Measurements from ENCODE around the gene IFI16. TPM values are rescaled to one million over a fixed set of nuclear protein-coding genes. Genes with fewer than 3 reads are reported as not detected.

IFI16 gene
- total RNA-seq, 1 donor from 2014 or later = 23.4 TPM

DNA sequence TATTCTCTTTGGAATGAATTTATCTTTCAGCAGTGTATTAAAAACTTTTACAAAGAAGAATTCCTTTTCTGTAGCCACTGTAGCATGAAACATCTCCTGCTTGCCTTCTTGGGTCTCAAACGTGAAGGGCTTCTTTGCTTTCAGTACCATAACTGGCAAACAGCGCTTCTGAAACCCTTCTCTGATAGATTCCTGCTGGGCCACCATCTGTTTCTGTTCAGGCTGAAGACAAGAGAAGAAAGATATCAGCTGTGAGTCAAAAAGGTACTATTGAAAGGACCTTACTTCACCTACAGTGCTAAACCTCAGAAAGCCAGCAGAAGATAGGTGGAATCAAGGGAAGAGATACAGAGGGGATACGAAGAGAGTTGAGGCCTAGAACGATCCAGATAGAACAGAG is 56.4 kb downstream of the IFI16 start:
- no peak for DNase-seq

DNA sequence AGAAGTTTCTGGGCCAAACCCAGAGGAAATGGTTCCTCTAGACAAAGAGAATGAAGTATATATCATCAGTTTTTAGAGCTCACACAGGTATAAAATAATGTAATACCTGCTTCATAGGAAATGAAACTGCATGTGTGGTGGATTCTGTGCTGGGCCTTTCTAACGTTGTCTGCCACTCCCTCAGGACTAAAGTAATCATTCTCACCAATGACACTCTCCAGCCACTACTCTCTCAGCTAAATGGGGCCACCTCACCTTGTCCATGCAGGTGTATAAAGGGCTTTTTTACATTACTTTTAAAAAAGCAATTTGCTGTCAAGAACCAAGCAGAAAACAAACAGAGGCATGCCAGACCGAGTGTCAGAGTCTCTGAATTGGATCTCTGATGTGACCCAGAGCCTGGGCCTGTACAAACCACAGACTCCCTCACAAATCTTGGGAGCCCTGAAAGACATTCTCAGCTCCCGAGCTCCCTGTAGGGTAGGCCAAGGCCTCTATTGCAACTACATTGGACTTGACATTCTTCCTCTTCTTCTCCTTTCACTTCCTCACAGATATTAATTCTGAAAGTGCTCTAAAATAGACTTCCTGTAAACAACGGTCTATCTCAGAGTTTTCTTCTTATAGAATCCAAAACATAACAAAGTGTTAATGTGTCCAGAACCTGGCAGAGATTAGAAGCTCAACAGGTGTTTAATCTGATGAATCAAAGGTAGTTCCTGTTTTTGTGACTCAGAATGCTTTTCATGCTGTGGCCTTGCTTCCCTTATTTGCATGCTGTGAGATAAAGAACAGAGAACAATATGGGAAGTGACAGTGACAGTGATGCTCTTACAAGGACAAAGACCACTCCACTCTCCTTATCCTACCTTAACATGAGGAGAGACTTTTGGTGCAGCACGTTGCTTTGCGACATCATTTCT is 58.3 kb downstream of the IFI16 start:
- no peak for DNase-seq

DNA sequence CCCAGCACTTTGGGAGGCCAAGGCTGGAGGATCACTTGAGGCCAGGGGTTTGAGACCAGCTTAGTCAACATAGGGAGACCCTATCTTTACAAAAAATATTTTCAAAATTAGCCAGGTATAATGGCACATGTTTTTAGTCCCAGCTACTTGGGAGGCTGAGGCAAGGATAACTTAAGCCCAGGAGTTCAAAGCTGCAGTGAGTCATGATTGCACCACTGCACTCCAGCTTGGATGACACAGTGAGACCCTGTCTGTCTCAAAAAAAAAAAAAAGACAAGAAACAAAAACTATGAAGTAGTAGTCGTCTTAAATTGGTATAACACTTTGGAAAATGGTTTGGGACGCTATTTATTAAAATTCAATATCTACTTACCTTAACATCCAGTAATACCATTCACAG is 59.2 kb downstream of the IFI16 start:
- no peak for DNase-seq

DNA sequence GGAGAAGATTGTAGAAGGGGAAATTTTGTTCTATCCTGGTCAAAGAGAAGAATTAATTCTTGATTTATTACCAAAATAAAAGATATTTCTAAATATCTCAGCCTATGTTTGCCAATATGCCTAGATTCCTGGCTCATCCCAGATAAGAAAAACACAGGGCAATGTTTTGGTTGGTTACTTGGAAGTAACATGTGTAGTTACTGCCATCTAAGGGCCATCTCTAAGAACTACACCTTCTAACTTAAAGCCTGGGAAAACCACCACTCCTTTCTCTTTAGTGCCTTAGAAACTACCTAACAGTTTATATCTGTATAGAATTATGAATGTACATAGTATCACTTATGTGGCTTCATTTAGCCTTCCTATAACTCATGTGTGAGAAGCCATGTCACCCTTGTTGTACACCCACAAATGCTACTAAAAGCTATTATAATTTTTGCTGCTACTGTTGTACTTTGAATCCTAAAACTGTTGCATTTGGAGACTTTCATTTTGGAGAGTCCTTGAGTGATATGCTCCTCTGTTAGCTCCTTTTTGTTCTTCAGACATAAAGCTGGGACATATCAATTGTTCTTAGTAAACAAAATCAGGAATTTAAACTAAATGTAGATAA is 62.4 kb downstream of the IFI16 start:
- no peak for DNase-seq

DNA sequence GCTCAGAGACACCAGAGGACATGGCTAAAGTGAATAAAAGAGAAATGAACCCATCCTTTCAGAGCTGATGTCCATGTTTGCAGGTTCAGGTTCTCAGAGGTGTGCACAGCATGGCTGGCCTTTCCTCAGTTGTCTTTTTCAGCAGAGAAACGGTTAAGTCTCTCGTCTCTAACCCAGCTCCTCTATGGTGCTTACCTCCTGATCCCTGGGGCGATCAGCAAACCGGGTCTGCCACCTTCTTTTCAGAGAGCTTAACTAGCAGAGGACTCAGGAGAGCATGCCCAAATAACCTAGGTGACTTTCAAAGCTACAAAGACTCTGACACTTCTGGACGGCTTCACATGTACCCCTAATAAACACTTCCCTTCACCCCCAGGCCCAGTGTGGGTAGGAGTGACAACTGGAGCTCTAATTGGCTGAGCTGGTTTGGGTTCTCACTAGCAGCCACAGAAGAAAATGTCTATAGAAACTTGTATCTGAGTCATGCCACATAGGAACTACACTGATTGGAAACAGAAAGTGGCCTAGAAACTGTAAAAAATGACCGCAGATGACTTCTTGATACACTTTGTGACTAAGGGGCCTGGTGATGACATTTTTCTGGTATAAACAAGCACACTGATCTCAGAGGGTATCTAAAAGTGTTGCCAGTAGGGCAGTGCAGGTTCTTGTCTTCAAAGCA is 66.9 kb downstream of the IFI16 start, which contains the start of gene AIM2:
AIM2 (minus strand) TSS at position 329 of the 682 bp plus-strand sequence. CDS start 3,267 bp downstream, outside the sequence.
- DNase-seq = no peak

DNA sequence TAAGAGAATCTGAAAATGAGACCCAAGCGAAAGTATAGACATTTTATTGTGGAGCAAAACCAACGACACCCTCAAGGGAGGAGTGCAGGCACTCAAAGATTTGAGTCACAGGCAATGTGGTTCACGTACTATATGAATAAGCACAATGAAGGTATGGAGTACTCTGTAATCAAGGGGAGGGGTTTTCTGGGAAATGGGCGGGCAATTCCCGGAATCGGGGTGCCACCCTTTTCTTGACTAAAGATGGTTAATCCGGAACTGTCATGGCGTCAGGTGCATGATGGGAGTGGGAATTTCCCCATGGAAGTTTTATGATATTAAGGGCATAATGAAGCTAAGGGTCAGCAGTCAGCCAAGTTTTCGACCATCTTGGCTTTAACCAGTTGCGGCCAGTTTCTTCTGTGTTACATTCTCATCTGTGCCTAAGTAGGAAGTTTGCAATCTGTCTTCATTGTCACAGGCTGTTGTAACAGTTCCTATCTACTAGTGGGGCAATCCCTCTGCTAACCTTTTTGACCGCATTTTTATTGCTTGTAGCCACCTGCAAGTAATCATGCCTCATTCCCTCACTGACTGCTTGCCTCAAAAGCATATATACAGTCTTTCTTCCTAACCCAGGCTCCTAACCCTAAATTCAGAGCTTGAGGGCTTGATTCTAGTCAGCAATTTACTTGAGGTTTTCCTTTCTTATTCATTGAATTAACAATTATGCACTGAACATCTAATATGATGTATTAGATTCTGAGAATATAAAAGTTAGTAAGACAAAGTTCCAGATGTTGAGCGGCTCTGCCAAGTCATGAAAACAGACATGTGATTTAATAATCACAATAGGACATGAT is 67.6 kb downstream of the IFI16 start:
- no peak for DNase-seq

DNA sequence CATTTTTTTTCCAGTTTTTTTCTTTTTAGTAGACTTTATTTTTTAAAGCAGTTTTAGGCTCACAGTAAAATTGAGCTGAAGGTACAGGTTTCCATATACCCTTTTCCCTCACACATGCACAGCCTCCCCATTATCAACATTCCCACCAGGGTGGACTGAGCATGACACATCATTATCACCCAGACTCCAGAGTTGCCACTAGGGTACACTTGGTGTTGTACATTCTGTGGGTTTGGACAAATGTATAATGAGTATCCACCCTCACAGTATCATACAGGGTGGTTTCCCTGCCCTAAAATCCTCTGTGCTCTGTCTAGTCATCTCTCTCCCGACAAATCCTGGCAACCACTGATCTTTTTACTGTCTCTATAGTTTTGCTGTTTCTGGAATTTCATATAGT is 69.8 kb downstream of the IFI16 start:
- no peak for DNase-seq

GRCh38 chr1:159081626-159082025 is 71.9 kb downstream of the IFI16 start:
- no peak for DNase-seq

DNA sequence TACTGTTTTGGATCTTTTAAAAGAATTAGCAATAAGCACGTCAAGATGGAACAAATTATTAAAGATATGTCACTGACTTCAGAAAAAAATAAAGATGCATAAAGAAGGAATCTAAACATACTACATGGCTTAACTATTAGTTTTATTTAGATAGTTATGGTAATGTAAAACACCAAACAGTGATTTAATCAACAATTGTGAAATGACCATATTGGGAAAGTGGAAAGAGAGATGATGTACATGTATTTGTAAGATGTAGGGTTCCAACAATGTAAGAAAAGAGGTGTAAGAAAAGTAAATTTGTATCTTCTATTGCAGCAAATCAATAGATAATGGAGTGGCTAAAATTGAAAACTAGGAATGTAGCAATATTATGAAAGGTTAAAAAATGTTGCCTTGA is 73.3 kb downstream of the IFI16 start:
- no peak for DNase-seq

DNA sequence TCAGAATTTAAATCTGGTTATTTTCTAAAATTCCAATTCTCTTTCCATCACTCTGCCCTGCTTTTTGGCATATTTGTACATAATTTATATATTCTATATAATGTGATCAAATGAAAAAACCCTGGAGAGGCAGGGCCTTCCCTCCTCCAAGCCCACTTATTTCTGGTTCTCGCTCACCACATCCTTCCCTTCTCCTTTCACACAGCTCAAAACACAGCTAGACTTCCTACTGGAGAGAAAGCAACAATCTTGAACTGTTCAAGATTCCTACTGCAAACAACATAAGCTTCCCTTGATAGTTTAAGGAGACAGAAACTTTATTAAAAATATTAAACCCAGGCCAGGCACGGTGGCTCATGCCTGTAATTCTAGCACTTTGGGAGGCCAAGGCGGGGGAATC is 74.4 kb downstream of the IFI16 start:
- DNase-seq = no peak

- no peak for DNase-seq
Measured at GRCh38 chr1:159084867-159085266, 75.2 kb downstream of the IFI16 start.

- no peak for DNase-seq
Measured at GRCh38 chr1:159088050-159088449, 78.3 kb downstream of the IFI16 start.

DNA sequence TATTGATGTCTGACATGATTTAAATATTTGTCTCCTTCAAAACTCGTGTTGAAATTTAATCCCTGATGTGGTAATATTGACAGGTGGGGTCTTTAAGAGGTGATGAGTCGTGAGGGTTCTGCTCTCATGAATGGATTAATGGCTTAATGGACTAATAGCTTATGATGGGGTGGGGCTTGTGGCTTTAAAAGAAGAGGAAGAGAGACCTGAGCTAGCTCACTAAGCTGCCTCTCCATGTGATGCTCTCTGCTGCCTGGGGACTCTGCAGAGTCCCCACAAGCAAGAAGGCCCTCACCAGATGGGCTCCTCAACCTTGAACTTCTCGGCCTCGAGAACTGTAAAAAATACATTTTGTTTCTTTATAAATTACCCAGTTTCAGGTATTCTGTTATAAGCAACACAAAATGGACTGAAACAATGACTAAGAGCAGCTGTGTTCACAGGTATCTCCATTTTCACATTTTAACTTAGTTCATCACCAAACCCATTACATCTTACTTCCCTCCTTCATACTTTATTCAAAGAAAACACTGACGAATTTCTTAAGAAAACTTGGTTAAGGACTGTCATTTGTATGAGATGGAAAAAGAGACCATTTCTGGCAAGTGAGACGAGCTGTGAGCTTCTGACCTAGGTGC is 79.0 kb downstream of the IFI16 start:
- DNase-seq = no peak

DNA sequence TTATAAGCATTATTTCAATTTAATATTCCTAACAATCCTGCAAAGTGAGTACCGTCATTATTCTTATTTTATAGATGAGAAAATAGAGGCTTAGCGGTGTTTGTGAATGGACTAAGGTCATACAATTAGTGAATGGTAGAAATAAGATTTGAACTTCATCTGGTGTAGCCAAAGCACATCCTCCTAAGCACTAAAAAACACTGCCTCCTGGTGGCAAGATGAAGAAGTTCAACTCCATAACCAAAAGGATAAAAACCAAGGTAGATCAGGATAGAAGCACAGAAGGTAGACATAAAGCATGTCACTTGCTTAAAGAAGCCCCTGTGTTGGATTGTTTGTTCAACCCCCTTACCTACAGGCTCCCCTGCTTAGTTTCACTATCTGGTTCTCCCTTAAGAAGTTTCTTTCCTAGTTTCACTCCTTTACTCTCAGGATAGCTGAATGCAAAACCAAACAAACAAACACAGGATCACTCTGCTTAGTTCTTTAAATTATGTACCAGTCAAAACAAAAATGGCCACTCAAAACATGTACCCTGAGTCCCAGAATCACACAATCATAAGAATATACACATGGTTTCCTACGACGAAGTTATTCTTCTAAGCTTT is 79.6 kb downstream of the IFI16 start:
- DNase-seq = no peak

GRCh38 chr1:159090286-159091179 is 80.8 kb downstream of the IFI16 start:
- no peak for DNase-seq

GRCh38 chr1:159091180-159091560 is 81.5 kb downstream of the IFI16 start:
- DNase-seq = no peak

DNA sequence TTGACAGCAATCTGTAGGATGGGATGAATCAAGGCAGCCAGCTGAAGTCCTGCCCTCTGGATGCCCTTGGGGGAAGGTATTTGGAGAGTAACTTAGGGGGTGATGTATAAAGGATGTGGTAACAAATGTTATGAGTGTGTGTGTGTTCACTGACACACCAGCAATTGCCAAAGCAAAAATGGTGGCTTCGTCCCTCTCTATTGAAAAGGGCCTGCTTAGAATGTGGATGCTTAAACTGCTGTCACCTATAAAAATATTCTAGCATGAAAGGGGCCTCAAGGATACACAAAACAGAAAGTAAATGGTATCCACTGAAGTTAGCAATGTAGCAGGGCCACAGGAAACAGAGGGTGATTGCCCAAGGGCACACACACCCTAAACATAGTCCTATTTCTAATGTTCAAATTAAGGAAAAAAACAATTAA is 81.9 kb downstream of the IFI16 start:
- no peak for DNase-seq

- DNase-seq = no peak
Measured at GRCh38 chr1:159092036-159092760, 82.5 kb downstream of the IFI16 start.

DNA sequence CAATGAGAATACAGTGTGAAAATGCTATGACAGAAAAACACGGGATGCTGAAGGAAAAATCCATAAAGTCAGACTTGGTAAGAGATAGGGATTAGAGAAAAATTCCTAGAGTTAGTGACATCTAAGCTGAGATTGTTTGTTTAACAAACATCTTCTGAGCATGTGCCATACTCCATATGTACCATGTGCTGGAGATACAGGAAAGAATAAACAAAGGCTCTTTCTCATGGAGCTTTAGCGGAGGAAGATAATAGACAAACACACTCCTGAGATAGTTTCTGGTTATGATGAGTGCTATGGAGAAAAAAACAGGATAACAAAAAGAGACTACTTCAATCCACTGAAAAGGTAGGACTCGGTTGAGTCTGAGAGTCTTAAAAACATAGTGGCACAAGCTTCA is 88.9 kb downstream of the IFI16 start:
- no peak for DNase-seq
